HCT116 (cell line): ENCODE data around the gene THEM4. TPM values are rescaled to one million over a fixed set of nuclear protein-coding genes. Genes with fewer than 3 reads are reported as not detected.

Experiments
- ATAC-seq: fragments of 200-7000 bp; cut with Tn5 transposase; 2 replicates; pipeline ENCODE4 v1.9.1; 2020; ENCODE audit warnings: mild to moderate bottlenecking, moderate library complexity
- BruUV-seq: library from RNA; stranded (reverse); fragments of 400-500 nt; replicated peaks from 2 replicates; lab custom pipeline; 2021; lab: Mats Ljungman, UMichigan
- CTCF ChIA-PET: fragments of 300-600 bp; sonication (Branson Sonifier 250); formaldehyde crosslinking; loops from one replicate; lab custom pipeline; 2021; ENCODE audit warnings: antibody characterized with exemption; lab: Charles Lee
- POLR2A ChIA-PET: fragments of 300-600, 350-600 bp; sonication (Branson Sonifier 250); formaldehyde crosslinking; loops from one replicate; lab custom pipeline; 2021; ENCODE audit warnings: antibody characterized with exemption; lab: Charles Lee
- RAD21 ChIA-PET, 2 experiments: fragments of 300-600 bp; sonication (Branson Sonifier 250); formaldehyde crosslinking; loops; one replicate each; lab custom pipeline; 2023; ENCODE audit warnings: low total read pairs in 2 of 2; ENCODE audit not compliant: uncharacterized antibody in 2 of 2, unreplicated experiment in 2 of 2, low non-redundant PET in 1 of 2; lab: Charles Lee
- DNase-seq: peaks from one replicate; pipeline ENCODE4 v3.0.0-alpha.2; 2010; ENCODE audit warnings: low read depth, low spot score
- H2AFZ ChIP-seq: fragments of 200-600 bp; shearing (Covaris generic), sonication (generic); 2 replicates; pipeline ENCODE4 v1.6.1; 2017; ENCODE audit warnings: low read depth, mixed run types, mixed read lengths, antibody characterized with exemption, low read length; ENCODE audit not compliant: poor library complexity, severe bottlenecking
- H3K27ac ChIP-seq: 2 replicates; pipeline ENCODE4 v1.5.1; 2012; ENCODE audit warnings: low read depth, low read length
- H3K27me3 ChIP-seq: fragments of 200-600 bp; sonication (generic); 2 replicates; pipeline ENCODE4 v1.6.1; 2016; ENCODE audit warnings: mixed run types, low read length, mixed read lengths; ENCODE audit not compliant: insufficient read depth
- H3K36me3 ChIP-seq, 2 experiments: fragments of 200-500 bp in 1 of 2; fragments of 200-600 bp in 1 of 2; sonication (Bioruptor generic) in 1 of 2; sonication (generic) in 1 of 2; 2 replicates each; pipeline versions ENCODE4 v1.5.1 to v1.6.1; 2014 to 2016; ENCODE audit warnings: low read length in 2 of 2, inconsistent platforms in 1 of 2, mixed read lengths in 1 of 2, mixed run types in 1 of 2; ENCODE audit not compliant: insufficient read depth in 2 of 2, control insufficient read depth in 1 of 2
- H3K4me1 ChIP-seq, 2 experiments: fragments of 200-600 bp in 1 of 2; sonication (generic) in 1 of 2; 2 replicates each; pipeline versions ENCODE4 v1.5.1 to v1.6.1; 2012 to 2017; ENCODE audit warnings: low read length in 2 of 2, inconsistent platforms in 1 of 2, mild to moderate bottlenecking in 1 of 2, mixed read lengths in 1 of 2, mixed run types in 1 of 2, moderate library complexity in 1 of 2; ENCODE audit not compliant: insufficient read depth in 2 of 2, control insufficient read depth in 1 of 2
- H3K4me2 ChIP-seq: fragments of 200-600 bp; sonication (generic); 2 replicates; pipeline ENCODE4 v1.6.1; 2017; ENCODE audit warnings: mixed run types, low read length, mixed read lengths
- H3K4me3 ChIP-seq, 2 experiments: fragments of 200-600 bp in 1 of 2; sonication (generic) in 1 of 2; replicated peaks in 1 of 2; 2 replicates each; pipeline ENCODE4 v1.5.1; 2011 to 2016; ENCODE audit warnings: low read length in 2 of 2, control low read depth in 1 of 2, low read depth in 1 of 2, mild to moderate bottlenecking in 1 of 2, mixed read lengths in 1 of 2, mixed run types in 1 of 2
- H3K79me2 ChIP-seq: fragments of 200-600 bp; sonication (generic); 2 replicates; pipeline ENCODE4 v1.6.1; 2017; ENCODE audit warnings: mild to moderate bottlenecking, mixed run types, low read length, moderate library complexity, mixed read lengths; ENCODE audit not compliant: insufficient read depth
- H3K9ac ChIP-seq: fragments of 200-600 bp; sonication (generic); 2 replicates; pipeline ENCODE4 v1.6.1; 2016; ENCODE audit warnings: low read length, mixed read lengths
- H3K9me2 ChIP-seq: fragments of 200-600 bp; sonication (generic), shearing (Covaris generic); 2 replicates; pipeline ENCODE4 v1.6.1; 2017; ENCODE audit warnings: mixed run types, mild to moderate bottlenecking, moderate library complexity; ENCODE audit not compliant: insufficient read depth
- H3K9me3 ChIP-seq, 2 experiments: fragments of 200-500 bp in 1 of 2; fragments of 200-600 bp in 1 of 2; sonication (Bioruptor generic) in 1 of 2; sonication (generic) in 1 of 2; 2 replicates each; pipeline ENCODE4 v1.6.1; 2014 to 2017; ENCODE audit warnings: low read length in 2 of 2, mixed read lengths in 2 of 2, inconsistent platforms in 1 of 2, low read depth in 1 of 2, mild to moderate bottlenecking in 1 of 2, mixed run types in 1 of 2, moderate library complexity in 1 of 2; ENCODE audit not compliant: control insufficient read depth in 1 of 2, insufficient read depth in 1 of 2
- H4K20me1 ChIP-seq: fragments of 200-600 bp; sonication (generic), shearing (Covaris generic); 2 replicates; pipeline ENCODE4 v1.6.1; 2017; ENCODE audit warnings: mixed run types, mild to moderate bottlenecking, moderate library complexity; ENCODE audit not compliant: insufficient read depth
- CBX3 ChIP-seq: IDR thresholded peaks from 2 replicates; pipeline ENCODE4 v1.6.1; 2012; ENCODE audit warnings: low read depth
- EGR1 ChIP-seq: IDR thresholded peaks from 2 replicates; pipeline ENCODE4 v1.6.1; 2012; ENCODE audit warnings: low read depth
- ELF1 ChIP-seq: IDR thresholded peaks from 2 replicates; pipeline ENCODE4 v1.6.1; 2012; ENCODE audit warnings: low read depth, borderline replicate concordance
- EZH2 ChIP-seq: fragments of 200-600 bp; sonication (generic); IDR thresholded peaks from 2 replicates; pipeline ENCODE4 v1.6.1; 2017; ENCODE audit warnings: antibody characterized with exemption, mixed run types
- EZH2phosphoT487 ChIP-seq: fragments of 200-600 bp; IDR thresholded peaks from 2 replicates; pipeline ENCODE4 v1.6.1; 2018; ENCODE audit warnings: antibody characterized with exemption, borderline replicate concordance
- FOSL1 ChIP-seq: IDR thresholded peaks from 2 replicates; pipeline ENCODE4 v1.6.1; 2012; ENCODE audit warnings: low read depth
- MAX ChIP-seq: IDR thresholded peaks from 2 replicates; pipeline ENCODE4 v1.6.1; 2012
- POLR2A ChIP-seq: IDR thresholded peaks from 2 replicates; pipeline ENCODE4 v1.7.0; 2011; ENCODE audit warnings: borderline replicate concordance; ENCODE audit not compliant: insufficient read depth, insufficient read length; ENCODE audit errors: extremely low read depth
- POLR2AphosphoS5 ChIP-seq: IDR thresholded peaks from 2 replicates; pipeline ENCODE4 v1.6.1; 2011; ENCODE audit warnings: mild to moderate bottlenecking, low read depth, low read length, moderate library complexity
- RAD21 ChIP-seq: IDR thresholded peaks from 2 replicates; pipeline ENCODE4 v1.6.1; 2012; ENCODE audit warnings: low read depth, mild to moderate bottlenecking
- SIN3A ChIP-seq: IDR thresholded peaks from 2 replicates; pipeline ENCODE4 v1.6.1; 2012; ENCODE audit warnings: low read depth
- SP1 ChIP-seq: IDR thresholded peaks from 2 replicates; pipeline ENCODE4 v1.6.1; 2012; ENCODE audit warnings: low read depth
- SRF ChIP-seq: IDR thresholded peaks from 2 replicates; pipeline ENCODE4 v1.6.1; 2012; ENCODE audit warnings: low read depth
- TCF7L2 ChIP-seq: IDR thresholded peaks from 2 replicates; pipeline ENCODE4 v1.7.0; 2011; ENCODE audit warnings: borderline replicate concordance, inconsistent platforms; ENCODE audit not compliant: insufficient read depth, insufficient read length; ENCODE audit errors: extremely low read depth
- YY1 ChIP-seq: IDR thresholded peaks from 2 replicates; pipeline ENCODE4 v1.6.1; 2011; ENCODE audit warnings: low read length, low read depth, moderate library complexity, mild to moderate bottlenecking; ENCODE audit not compliant: insufficient replicate concordance; ENCODE audit errors: extremely low read depth
- ZNF274 ChIP-seq: fragments of 200-500 bp; sonication (Bioruptor generic); IDR thresholded peaks from 2 replicates; pipeline ENCODE4 v1.6.1; 2014; ENCODE audit warnings: mild to moderate bottlenecking, low read depth, low read length, inconsistent platforms
- intact Hi-C: fragments of 100-400 bp; cut with micrococcal nuclease; formaldehyde crosslinking; loops from 2 replicates; pipeline ENCODE4 v1.10.0; 2022
- total RNA-seq: library from RNA; stranded (reverse); gene quantifications from one replicate; pipeline ENCODE4 v1.2.1, GENCODE V29; 2021; ENCODE audit not compliant: unreplicated experiment
- TF ChIP-seq, protein P1 (sequence below): IDR thresholded peaks from 2 replicates; pipeline ENCODE4 v1.6.1; 2012
- TF ChIP-seq, protein P2 (sequence below): IDR thresholded peaks from 2 replicates; pipeline ENCODE4 v1.6.1; 2012; ENCODE audit warnings: low read depth
- TF ChIP-seq, protein P3 (sequence below): IDR thresholded peaks from 2 replicates; pipeline ENCODE4 v1.6.1; 2011; ENCODE audit warnings: mild to moderate bottlenecking, low read length, moderate library complexity; ENCODE audit not compliant: insufficient replicate concordance; ENCODE audit errors: extremely low read depth

Gene THEM4
- total RNA-seq, 1 experiment from 2014 or later: 17.0 TPM

- TF ChIP-seq EZH2phosphoT487 (no peak), ZNF274 (no peak), FOSL1 (no peak), MAX (no peak), ELF1 (no peak), SRF (no peak), EGR1 (no peak), TCF7L2 (no peak), CBX3 (no peak), EZH2 (no peak), YY1 (no peak), SP1 (no peak), SIN3A (no peak), RAD21 (no peak), POLR2AphosphoS5 (no peak), POLR2A (no peak)
- TF ChIP-seq, protein P1, sequence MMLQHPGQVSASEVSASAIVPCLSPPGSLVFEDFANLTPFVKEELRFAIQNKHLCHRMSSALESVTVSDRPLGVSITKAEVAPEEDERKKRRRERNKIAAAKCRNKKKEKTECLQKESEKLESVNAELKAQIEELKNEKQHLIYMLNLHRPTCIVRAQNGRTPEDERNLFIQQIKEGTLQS: no peak
- TF ChIP-seq, protein P2, sequence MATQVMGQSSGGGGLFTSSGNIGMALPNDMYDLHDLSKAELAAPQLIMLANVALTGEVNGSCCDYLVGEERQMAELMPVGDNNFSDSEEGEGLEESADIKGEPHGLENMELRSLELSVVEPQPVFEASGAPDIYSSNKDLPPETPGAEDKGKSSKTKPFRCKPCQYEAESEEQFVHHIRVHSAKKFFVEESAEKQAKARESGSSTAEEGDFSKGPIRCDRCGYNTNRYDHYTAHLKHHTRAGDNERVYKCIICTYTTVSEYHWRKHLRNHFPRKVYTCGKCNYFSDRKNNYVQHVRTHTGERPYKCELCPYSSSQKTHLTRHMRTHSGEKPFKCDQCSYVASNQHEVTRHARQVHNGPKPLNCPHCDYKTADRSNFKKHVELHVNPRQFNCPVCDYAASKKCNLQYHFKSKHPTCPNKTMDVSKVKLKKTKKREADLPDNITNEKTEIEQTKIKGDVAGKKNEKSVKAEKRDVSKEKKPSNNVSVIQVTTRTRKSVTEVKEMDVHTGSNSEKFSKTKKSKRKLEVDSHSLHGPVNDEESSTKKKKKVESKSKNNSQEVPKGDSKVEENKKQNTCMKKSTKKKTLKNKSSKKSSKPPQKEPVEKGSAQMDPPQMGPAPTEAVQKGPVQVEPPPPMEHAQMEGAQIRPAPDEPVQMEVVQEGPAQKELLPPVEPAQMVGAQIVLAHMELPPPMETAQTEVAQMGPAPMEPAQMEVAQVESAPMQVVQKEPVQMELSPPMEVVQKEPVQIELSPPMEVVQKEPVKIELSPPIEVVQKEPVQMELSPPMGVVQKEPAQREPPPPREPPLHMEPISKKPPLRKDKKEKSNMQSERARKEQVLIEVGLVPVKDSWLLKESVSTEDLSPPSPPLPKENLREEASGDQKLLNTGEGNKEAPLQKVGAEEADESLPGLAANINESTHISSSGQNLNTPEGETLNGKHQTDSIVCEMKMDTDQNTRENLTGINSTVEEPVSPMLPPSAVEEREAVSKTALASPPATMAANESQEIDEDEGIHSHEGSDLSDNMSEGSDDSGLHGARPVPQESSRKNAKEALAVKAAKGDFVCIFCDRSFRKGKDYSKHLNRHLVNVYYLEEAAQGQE: no peak
- TF ChIP-seq, protein P3, sequence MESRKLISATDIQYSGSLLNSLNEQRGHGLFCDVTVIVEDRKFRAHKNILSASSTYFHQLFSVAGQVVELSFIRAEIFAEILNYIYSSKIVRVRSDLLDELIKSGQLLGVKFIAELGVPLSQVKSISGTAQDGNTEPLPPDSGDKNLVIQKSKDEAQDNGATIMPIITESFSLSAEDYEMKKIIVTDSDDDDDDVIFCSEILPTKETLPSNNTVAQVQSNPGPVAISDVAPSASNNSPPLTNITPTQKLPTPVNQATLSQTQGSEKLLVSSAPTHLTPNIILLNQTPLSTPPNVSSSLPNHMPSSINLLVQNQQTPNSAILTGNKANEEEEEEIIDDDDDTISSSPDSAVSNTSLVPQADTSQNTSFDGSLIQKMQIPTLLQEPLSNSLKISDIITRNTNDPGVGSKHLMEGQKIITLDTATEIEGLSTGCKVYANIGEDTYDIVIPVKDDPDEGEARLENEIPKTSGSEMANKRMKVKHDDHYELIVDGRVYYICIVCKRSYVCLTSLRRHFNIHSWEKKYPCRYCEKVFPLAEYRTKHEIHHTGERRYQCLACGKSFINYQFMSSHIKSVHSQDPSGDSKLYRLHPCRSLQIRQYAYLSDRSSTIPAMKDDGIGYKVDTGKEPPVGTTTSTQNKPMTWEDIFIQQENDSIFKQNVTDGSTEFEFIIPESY: no peak
- Histone ChIP-seq H3K9me3 (no peaks in the 10 kb centered on the region), H3K36me3 (no peaks in the 10 kb centered on the region), H3K4me1 (peaks cover 29 to 39% of the 10 kb centered on the region in 2 experiments), H3K27me3 (no peaks in the 10 kb centered on the region), H4K20me1 (no peaks in the 10 kb centered on the region), H3K79me2 (no peaks in the 10 kb centered on the region), H2AFZ (no peak overlapping the region), H3K9me2 (no peaks in the 10 kb centered on the region), H3K4me2 (no peak overlapping the region), H3K27ac (no peak overlapping the region), H3K4me3 (no peak overlapping the region), H3K9ac (no peak overlapping the region)
- intact Hi-C loops: no loop called here
- ChIA-PET POLR2A (no interaction called here), CTCF (interaction anchor here (1.1 kb wide), 1 partner anchor 19 kb away, joined by 4 read pairs; no protein-coding TSS in a partner anchor), RAD21 (no interaction called here)
- DNase-seq (no peak), ATAC-seq (no peak)
- no TSS peak for BruUV-seq
These were observed 39.2 kb upstream of the THEM4 start for GRCh38 chr1:151948506-151948905.
